Upper lobe of right lung (tissue), 1 donor: ENCODE measurements around the gene CXCR6. TPM values are rescaled to one million over a fixed set of nuclear protein-coding genes. Genes with fewer than 3 reads are reported as not detected.

ENCODE experiments used
- ATAC-seq: fragments of 200-7000 bp; cut with Tn5 transposase; one replicate; pipeline ENCODE4 v1.9.1; 2020; ENCODE audit warnings: mild to moderate bottlenecking, moderate library complexity
- DNase-seq: peaks from one replicate; pipeline ENCODE4 v3.0.0-alpha.2; 2020
- H3K27ac ChIP-seq: fragments of 200-600 bp; one replicate; pipeline ENCODE4 v1.8.0; 2022
- H3K27me3 ChIP-seq: fragments of 200-600 bp; one replicate; pipeline ENCODE4 v1.8.0; 2022; ENCODE audit warnings: mild to moderate bottlenecking
- H3K36me3 ChIP-seq: fragments of 200-600 bp; one replicate; pipeline ENCODE4 v1.8.0; 2022
- H3K4me1 ChIP-seq: fragments of 200-600 bp; one replicate; pipeline ENCODE4 v1.8.0; 2022
- H3K4me3 ChIP-seq: fragments of 200-600 bp; one replicate; pipeline ENCODE4 v1.8.0; 2022; ENCODE audit warnings: mild to moderate bottlenecking
- H3K9me3 ChIP-seq: fragments of 200-600 bp; one replicate; pipeline ENCODE4 v1.8.0; 2022
- intact Hi-C: fragments of 100-400 bp; cut with DNase I; formaldehyde crosslinking; loops from one replicate; pipeline ENCODE4 v1.11.0; 2022
- total RNA-seq: library from RNA; stranded (reverse); fragmentation: NEBNext Ultra II Directional; extraction: Animal tissue kit (Norgen Biotek cat#: 25700); gene quantifications from one replicate; pipeline ENCODE4 v1.2.1, GENCODE V29; 2021
- TF ChIP-seq, protein P1 (sequence below): fragments of 200-600 bp; IDR thresholded peaks from one replicate; pipeline ENCODE4 v1.8.0; 2022; ENCODE audit warnings: antibody characterized with exemption
- donor health status: DM: no; HTN: yes; CAD: no; lungs with severe emphysema.

The CXCR6 gene
- total RNA-seq, 1 donor from 2014 or later = 4.7 TPM

DNA sequence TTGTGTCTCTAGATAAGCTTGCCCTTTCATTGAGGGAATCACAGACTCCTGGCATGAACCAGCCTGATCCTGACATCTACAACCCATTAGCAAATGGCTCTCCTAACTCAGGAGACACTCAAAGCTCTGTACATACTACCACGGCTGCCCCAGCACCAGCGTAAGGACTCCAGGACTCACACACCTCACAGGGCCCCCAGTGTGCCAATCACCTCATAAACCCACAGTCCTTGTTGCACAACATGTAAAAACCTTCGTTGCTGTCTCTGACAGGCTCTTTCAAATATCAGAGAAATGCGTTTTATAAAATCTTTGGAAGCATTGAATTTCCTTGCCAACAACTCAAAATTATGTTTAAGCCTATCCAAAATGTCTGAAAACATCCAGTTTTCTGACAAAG is 45.1 kb downstream of the CXCR6 start:
- DNase-seq (no peak), ATAC-seq (peak; percentile 30)
- Histone ChIP-seq H3K27ac (peak overlapping the region; percentile 63), H3K4me3 (no peak overlapping the region), H3K27me3 (no peaks in the 10 kb centered on the region), H3K9me3 (no peaks in the 10 kb centered on the region), H3K4me1 (peaks cover 72% of the 10 kb centered on the region), H3K36me3 (peaks cover 12% of the 10 kb centered on the region)
- intact Hi-C loops = no loop called here
- TF ChIP-seq, protein P1, sequence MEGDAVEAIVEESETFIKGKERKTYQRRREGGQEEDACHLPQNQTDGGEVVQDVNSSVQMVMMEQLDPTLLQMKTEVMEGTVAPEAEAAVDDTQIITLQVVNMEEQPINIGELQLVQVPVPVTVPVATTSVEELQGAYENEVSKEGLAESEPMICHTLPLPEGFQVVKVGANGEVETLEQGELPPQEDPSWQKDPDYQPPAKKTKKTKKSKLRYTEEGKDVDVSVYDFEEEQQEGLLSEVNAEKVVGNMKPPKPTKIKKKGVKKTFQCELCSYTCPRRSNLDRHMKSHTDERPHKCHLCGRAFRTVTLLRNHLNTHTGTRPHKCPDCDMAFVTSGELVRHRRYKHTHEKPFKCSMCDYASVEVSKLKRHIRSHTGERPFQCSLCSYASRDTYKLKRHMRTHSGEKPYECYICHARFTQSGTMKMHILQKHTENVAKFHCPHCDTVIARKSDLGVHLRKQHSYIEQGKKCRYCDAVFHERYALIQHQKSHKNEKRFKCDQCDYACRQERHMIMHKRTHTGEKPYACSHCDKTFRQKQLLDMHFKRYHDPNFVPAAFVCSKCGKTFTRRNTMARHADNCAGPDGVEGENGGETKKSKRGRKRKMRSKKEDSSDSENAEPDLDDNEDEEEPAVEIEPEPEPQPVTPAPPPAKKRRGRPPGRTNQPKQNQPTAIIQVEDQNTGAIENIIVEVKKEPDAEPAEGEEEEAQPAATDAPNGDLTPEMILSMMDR = no peak

DNA sequence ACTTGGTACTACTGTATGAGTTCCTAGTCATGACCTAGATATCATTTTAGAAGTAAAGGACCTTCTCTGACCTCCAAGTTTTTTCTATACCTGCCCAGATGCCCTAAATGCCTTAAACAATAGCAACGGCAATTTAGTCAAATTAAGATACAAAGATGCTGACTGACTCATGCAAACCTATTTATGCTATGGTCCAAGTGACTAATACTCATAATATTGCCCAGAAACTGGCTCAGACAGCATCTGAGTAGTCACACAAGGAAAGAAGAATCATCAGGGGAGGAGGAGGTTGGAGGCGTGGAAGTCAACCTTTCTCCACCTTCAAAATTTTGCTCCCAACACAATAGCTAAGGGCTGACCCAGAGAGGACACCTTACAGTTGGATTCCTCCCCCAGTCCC is 45.5 kb downstream of the CXCR6 start:
- DNase-seq (no peak), ATAC-seq (no peak)
- peak overlapping the region; percentile 63 for H3K27ac ChIP-seq
- peaks cover 77% of the 10 kb centered on the region for H3K4me1 ChIP-seq
- H3K4me3 ChIP-seq = no peak overlapping the region
- H3K27me3 ChIP-seq = no peaks in the 10 kb centered on the region
- H3K9me3 ChIP-seq = no peaks in the 10 kb centered on the region
- intact Hi-C loops = no loop called here
- H3K36me3 ChIP-seq = peaks cover 9% of the 10 kb centered on the region
- TF ChIP-seq, protein P1 = no peak

DNA sequence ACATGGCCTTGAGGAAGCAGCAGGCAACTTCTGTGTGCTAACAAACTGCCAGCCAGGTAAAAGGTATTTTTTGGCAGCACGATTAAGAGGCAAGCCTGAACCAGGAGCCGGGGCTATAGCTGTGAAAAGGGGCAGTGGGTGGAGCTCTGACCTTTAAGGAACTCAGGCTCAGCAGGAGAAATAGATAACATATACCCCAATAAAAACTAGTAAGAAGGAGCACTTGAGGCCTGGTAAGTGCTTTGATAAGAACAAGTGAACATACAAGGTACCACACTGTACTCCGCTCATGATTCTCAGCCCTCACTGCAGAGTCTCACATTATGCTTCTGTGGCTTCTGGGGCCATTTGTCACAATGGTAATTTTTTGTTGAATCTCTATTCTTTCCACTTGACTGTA is 46.9 kb downstream of the CXCR6 start:
- H3K4me1 ChIP-seq = peaks cover 84% of the 10 kb centered on the region
- intact Hi-C loops = no loop called here

DNA sequence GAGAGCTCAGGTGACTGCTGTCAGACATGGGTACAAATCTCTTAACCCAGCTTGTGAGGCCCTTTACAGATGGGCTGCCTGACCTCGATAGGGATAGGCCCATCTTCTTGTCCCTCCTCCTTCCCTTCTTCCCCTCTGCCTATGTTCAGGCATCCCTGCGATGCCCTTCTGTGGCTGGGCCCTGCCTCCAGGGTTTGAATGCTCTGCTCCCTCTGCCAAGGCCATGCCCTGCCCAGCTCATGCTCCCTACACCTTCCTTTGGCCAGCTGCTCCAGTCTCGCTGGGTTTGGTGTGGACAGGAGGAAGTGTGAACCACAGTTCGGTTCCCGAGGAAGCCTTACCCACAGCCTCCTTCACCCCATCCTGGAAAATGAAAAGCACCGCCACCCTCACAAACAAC is 48.1 kb downstream of the CXCR6 start:
- Histone ChIP-seq H3K27me3 (no peaks in the 10 kb centered on the region), H3K36me3 (no peaks in the 10 kb centered on the region), H3K4me3 (no peak overlapping the region), H3K4me1 (peaks cover 77% of the 10 kb centered on the region), H3K27ac (no peak overlapping the region), H3K9me3 (no peaks in the 10 kb centered on the region)
- TF ChIP-seq, protein P1 = no peak
- intact Hi-C loops = no loop called here
- DNase-seq = no peak
- ATAC-seq = no peak

More for the DNA sequence above, 46.9 kb downstream of the CXCR6 start:
- Histone ChIP-seq H3K27ac (no peak overlapping the region), H3K9me3 (no peaks in the 10 kb centered on the region), H3K27me3 (no peaks in the 10 kb centered on the region), H3K36me3 (no peaks in the 10 kb centered on the region), H3K4me3 (no peak overlapping the region)
- ATAC-seq = no peak
- no peak for DNase-seq
- TF ChIP-seq, protein P1 = no peak

DNA sequence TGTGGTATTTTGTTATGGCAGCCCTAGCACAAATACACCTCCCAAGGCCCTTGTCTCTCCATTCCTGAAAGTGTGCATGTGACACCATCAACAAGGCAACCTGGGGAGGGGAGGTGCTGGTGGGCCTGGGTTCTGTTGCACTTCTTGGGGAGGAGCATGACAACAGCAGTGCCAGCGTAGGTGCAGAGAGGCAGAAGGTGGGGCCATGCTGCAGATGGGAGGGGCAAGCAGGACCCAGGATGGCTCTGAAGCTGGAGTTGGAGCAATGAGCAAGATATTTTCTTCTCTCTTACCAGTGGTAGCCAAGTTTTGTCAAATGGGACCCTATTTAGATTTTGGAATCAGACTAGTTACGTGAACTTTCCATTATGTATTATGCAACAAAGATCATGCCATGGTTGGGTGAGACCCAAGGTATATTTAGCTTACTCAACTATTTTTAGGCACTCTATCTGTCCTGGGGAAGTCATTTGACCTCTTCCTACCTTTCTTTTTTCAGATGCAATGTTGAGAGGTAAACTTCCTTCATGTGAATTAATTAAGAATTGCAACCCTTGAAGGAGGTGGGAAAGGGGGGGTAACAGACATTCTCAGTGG is 49.0 kb downstream of the CXCR6 start:
- DNase-seq = no peak
- Histone ChIP-seq H3K4me3 (no peak overlapping the region), H3K9me3 (no peaks in the 10 kb centered on the region), H3K4me1 (peaks cover 69% of the 10 kb centered on the region), H3K27me3 (no peaks in the 10 kb centered on the region), H3K36me3 (no peaks in the 10 kb centered on the region), H3K27ac (no peak overlapping the region)
- TF ChIP-seq, protein P1 = no peak
- ATAC-seq = no peak
- intact Hi-C loops = no loop called here

GRCh38 chr3:45992821-45993221 is 49.6 kb downstream of the CXCR6 start:
- Histone ChIP-seq H3K27me3 (no peaks in the 10 kb centered on the region), H3K36me3 (no peaks in the 10 kb centered on the region), H3K4me1 (peaks cover 63% of the 10 kb centered on the region), H3K27ac (no peak overlapping the region), H3K4me3 (no peak overlapping the region), H3K9me3 (no peaks in the 10 kb centered on the region)
- intact Hi-C loops = no loop called here
- ATAC-seq (no peak), DNase-seq (no peak)
- TF ChIP-seq, protein P1 = no peak
